GM19463 (cell line): ENCODE data around the gene ARHGAP1.

Source experiments
- ATAC-seq: cut with Tn5 transposase; IDR thresholded peaks from one replicate; pipeline ENCODE4 v1.9.1; 2021; ENCODE audit warnings: mild to moderate bottlenecking, moderate library complexity; ENCODE audit not compliant: unreplicated experiment

Gene ARHGAP1

DNA sequence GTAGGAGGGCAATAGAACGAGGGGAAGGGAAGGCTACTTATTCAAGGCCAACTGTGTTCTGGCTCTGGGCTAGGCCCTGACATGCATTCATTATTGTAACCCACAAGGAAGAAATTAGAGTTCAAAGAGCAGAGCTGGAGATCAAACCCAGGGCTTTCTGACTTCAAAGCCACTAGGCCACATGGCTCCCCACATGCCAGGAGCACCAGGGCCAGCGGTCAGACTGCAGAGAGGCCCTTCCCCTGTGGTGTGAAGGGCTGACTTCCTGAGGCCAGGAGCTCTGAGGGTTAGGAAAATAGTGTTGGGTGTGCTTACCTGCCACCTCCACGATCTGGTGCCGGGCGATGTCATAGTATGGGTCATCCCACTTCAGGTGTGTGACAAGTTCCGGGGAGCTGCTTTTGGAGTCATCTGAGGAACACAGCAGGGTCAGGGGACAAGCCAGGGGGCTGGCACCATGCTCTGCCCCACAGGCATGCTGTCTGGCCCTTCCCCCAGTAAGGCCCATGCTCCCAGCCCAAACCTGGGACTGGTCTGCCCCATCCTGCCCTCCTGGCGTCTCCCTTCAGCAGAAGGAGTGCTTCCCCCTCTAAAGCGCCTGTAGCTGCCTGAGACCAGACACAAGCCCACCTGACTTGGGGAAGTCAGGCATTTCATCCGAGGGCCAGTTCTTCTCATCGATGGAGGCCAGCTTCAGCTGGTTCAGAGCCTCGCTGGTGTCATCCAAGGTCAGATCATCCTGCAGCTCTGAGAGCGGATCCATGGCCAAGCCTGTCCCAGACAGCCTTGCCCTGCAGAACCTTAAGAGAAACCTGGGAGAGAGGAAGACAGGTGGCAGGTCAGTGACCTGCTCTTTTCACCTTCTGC, 4.8 kb downstream of the ARHGAP1 start:
- ATAC-seq, result no peak

DNA sequence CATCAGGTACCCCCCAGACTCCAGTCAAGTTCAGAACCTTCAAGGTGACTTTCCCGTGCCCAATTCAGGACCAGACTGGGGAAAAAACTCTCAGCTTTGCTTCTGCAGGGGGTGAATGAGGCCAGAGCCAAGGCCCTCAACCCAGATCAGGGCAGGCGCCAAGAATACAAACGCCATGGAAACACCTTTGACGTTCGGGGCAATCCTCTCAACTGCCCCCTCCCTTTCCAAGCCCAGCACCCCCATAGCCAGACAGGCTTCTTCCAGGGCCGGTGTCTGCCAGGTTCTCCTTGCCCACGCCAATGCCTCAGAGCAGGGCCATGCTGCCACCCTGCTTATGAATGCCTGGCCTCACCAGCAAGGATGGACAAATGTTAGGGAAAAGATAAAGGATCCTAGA, 5.8 kb downstream of the ARHGAP1 start:
- ATAC-seq, result no peak

DNA sequence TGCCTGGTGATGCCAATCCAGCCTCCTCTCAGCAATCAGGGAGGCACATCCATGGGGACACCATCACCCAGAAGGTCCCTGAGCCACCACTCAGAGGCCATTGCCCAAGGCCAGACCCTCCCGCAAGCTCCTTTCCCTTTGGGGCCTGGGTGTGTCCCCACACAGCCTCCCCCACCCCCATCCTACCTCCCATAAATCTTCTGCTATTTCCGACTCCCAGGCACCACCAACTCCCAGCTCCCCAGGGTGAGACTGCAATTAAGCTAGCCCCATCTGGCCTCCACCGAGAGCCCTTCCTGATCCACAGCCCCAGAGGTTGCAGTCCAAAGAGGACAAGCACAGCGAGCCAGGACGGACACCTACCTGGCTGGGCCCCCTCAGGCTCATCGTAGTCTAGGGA, 6.3 kb downstream of the ARHGAP1 start:
- no peak for ATAC-seq

GRCh38 chr11:46693597-46694012, 6.8 kb downstream of the ARHGAP1 start:
- no peak for ATAC-seq

DNA sequence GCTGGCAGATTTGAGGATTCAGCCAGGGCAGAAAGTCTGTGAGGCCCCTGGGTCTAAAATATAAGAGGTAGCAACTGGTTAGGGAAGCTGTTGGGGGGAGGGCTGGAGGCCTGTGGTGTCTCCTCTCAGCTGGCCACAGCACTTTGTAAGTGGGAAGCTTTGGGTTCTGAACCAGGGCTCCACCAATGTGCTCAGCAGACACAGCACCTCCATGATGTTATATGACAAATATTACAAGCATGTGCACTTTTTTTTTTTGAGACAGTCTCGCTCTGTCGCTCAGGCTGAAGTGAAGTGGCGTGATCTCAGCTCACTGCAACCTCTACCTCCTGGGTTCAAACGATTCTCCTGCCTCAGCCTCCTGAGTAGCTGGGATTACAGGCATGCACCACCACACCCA, 8.0 kb downstream of the ARHGAP1 start:
- ATAC-seq, result no peak

DNA sequence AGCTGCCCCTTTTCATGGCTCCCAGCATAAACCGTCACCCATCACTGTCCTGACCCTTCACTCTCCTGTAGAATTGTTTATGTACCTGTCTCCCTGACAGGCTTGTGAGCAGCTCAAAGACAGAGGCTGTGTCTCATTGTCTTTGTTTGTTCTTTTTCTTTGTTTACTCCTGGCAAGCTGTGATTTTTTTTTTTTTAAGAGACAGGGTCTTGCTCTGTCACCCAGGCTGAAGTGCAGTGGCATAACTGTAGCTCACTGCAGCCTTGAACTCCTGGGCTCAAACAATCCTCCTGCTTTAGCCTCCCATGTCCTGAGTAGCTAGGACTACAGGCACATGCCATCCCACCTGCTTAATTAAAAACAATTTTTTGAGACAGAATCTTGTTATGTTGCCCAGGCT, 9.7 kb downstream of the ARHGAP1 start:
- ATAC-seq, result no peak

DNA sequence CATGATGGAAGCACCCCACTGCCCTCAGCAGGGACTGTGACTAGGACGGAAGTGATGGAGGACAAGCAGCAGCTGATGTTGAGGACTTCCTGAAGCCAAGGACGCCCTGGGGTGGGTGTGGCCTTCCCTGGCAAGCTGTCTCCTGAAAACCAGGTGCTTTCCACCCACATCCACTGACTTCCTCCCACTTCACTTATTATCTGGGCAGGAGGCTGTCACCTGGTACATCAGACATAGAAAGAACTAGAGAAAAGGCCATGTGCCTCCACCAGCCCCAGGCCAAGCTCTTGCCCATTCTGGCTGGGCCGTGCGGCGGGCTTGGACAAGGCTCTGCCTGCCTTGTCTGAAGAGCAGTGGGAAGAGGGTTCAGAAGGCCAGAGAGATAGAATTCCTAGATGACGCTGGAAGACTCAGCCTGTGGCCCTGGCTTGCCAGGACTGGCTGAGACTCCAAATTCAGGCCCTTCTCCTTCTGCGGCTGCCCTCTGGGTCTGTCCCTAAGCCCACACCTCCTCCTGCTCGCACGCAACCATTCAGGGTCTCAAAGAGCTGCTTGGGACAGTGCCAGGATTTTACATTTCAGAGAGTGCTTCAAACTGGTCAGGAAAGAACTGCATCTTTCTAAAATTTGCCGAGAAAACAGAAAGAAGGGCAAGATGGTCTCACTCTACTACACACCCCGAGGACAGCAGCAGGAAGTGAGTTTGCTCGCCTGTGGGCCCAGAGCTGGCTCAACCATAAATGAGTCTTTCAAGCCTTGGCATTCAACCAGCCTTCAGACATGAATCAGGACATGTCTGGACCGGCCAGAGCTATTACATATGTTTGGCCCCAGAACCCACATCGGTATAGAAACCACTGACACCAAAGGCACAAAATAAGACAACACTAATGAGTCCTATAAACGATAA, 13.3 kb downstream of the ARHGAP1 start:
- no peak for ATAC-seq

- no peak for ATAC-seq
Measured at GRCh38 chr11:46684367-46684766, 16.1 kb downstream of the ARHGAP1 start.

- ATAC-seq, result no peak
Measured at GRCh38 chr11:46682773-46683752, 17.4 kb downstream of the ARHGAP1 start.

DNA sequence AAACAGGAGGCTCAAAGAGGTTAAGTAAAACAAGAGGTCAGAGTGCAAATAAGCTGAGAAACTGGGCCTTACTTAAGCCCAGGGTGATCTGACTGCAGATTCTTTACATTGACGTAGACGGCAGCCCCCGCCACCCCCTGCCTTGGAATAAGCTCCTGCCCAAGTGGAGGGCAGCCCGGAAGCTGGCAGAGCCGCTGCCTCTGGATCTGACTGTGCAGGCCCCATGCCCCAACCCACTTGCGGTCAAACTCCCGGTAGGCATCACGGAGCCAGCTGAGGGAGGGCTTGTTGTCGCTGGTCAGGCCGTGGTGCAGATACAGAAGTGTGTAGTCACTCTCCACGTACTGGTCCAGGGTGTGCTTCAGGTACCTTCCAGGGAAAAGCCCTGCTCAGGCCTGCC, 18.6 kb downstream of the ARHGAP1 start:
- no peak for ATAC-seq

DNA sequence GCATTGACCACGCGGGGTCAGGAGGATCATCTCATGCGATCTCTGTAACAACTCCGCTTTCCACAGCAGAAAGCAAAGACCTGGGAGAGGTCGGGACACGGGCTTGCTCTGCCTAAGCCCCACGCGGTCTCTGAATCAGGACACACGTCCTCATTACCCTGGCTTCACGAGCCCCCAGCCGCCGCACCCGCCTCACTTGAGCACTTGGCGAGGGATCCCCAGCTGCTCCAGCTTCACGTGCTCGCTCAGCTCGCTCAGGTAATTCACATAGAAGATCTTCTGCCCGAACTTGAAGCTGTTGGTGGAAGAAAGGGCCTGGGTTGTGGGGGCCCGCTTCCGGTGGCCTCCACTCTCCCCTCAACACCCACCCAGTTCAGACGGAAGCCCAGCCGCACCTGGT, 19.6 kb downstream of the ARHGAP1 start:
- no peak for ATAC-seq

DNA sequence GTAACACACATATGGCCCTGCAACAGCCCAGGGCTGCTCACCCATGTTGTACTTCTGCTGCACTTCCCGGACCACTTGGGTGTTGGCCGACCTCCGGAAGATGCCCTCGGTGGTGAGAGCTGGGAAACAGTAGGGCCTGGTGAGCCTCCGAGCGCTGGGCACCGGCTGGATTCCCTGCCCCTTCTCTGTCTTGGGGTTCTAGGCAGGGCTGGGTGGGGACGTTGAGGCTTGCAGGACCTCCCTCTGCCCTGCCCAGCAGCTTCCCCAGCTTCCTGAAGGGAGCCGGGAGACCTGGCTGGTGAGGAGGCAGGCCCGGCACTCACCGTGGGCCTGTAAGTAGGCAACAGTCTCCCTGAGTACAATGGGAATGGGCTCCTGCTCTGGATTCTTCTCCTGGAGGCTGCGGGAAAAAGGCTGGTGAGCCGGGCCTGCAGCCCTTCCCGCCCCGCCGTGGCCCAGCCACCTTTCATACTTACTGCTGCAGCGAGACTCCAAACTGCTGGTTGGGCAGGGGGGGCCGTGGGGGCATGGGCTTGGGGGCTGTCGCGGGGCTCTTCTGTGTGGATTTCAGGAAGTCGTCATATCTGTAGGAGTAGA, 20.2 kb downstream of the ARHGAP1 start:
- ATAC-seq, result no peak

GRCh38 chr11:46679241-46680163, 20.9 kb downstream of the ARHGAP1 start:
- no peak for ATAC-seq

GRCh38 chr11:46678741-46679130, 21.7 kb downstream of the ARHGAP1 start:
- ATAC-seq, result no peak

- ATAC-seq, result no peak
Measured at GRCh38 chr11:46677991-46678740, 22.3 kb downstream of the ARHGAP1 start.

GRCh38 chr11:46677169-46677568, 23.2 kb downstream of the ARHGAP1 start:
- no peak for ATAC-seq

DNA sequence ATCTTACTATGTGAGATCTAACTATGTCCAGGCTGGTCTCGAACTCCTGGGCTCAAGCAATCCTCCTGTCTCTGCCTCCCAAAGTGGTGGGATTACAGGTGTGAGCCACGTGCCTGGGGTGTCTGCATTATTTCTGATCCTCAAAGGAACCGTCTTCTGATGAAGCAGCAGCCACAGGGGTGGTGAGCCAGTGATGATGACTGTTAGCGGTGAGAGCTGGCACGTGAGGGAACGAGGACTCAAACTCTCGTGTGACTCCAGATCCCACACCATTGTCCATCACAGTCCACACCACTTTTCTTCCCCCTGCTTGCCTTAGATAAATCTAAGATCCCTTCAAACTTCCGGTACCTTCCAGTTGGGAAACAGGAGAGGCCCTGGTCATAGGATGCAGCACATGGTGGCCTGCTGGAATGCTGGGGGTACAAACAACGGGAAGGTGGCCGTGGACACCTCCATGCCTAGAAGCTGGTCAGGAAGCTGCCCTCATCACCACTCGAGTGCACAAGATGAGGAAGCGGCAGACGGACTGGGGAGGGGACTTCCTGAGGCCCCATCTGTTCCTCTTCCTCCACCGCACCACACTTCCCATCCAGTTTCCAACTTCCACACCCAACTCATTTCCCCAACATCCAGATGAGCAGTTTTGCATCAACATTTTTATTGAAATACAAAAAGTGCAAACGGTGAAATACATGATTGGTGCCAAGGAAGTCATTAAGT, 23.8 kb downstream of the ARHGAP1 start:
- ATAC-seq, result no peak

DNA sequence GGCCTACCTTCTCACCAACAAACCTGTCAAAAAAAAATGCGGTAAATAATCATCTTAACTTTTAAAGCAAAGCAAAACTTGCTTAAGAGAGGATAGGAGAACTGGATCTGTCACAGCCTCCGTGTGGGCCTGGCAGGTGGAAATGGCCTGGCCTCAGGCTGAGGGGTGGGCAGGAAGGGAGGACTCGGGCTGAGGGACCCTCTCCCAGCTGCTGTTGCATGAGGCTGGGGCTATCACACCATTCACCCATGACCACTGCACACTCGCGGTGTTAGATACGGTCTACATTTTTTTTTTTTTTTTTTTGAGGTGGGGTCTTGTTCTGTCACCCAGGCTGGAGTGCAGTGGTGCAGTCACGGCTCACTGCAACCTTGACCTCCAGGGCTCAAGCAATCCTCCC, 24.5 kb downstream of the ARHGAP1 start:
- ATAC-seq, result no peak
